ENCODE measurements around the gene MYEOV.

Gene MYEOV

GRCh38 chr11:69304258-69304657, 10.3 kb downstream of the MYEOV start:
- TF ChIP-seq, protein P1, sequence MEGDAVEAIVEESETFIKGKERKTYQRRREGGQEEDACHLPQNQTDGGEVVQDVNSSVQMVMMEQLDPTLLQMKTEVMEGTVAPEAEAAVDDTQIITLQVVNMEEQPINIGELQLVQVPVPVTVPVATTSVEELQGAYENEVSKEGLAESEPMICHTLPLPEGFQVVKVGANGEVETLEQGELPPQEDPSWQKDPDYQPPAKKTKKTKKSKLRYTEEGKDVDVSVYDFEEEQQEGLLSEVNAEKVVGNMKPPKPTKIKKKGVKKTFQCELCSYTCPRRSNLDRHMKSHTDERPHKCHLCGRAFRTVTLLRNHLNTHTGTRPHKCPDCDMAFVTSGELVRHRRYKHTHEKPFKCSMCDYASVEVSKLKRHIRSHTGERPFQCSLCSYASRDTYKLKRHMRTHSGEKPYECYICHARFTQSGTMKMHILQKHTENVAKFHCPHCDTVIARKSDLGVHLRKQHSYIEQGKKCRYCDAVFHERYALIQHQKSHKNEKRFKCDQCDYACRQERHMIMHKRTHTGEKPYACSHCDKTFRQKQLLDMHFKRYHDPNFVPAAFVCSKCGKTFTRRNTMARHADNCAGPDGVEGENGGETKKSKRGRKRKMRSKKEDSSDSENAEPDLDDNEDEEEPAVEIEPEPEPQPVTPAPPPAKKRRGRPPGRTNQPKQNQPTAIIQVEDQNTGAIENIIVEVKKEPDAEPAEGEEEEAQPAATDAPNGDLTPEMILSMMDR (IDR thresholded peaks at IDR 0.05): no peak
- Histone ChIP-seq H3K36me3 (no peaks in the 10 kb centered on the region), H3K27ac (no peak overlapping the region), H3K4me3 (no peak overlapping the region), H3K4me1 (peaks cover 0 to 24% (median 18%) of the 10 kb centered on the region in 4 donors), H3K27me3 (no peaks in the 10 kb centered on the region), H3K9me3 (no peaks in the 10 kb centered on the region)
- intact Hi-C loops (cut with DNase I; ENCODE audit: low total_unique reads): no loop called here
- DNase-seq: no peak

- Histone ChIP-seq H3K4me3 (no peak overlapping the region), H3K4me1 (peaks cover 0 to 20% (median 15%) of the 10 kb centered on the region in 4 donors), H3K36me3 (no peaks in the 10 kb centered on the region), H3K27me3 (no peaks in the 10 kb centered on the region), H3K27ac (no peak overlapping the region), H3K9me3 (no peaks in the 10 kb centered on the region)
- intact Hi-C loops (cut with DNase I; ENCODE audit: low total_unique reads): no loop called here
- no peak for DNase-seq
- TF ChIP-seq, protein P1 (IDR thresholded peaks at IDR 0.05): no peak
Observed at GRCh38 chr11:69304686-69305085, 10.7 kb downstream of the MYEOV start.

GRCh38 chr11:69305885-69306540, 12.1 kb downstream of the MYEOV start:
- TF ChIP-seq, protein P1 (IDR thresholded peaks at IDR 0.05): no peak
- no peaks in the 10 kb centered on the region for H3K36me3 ChIP-seq
- H3K9me3 ChIP-seq: no peaks in the 10 kb centered on the region
- peaks cover 0 to 14% (median 11%) of the 10 kb centered on the region in 4 donors for H3K4me1 ChIP-seq
- no peak for DNase-seq
- no peak overlapping the region for H3K4me3 ChIP-seq
- H3K27ac ChIP-seq: no peak overlapping the region
- intact Hi-C loops (cut with DNase I; ENCODE audit: low total_unique reads): no loop called here
- H3K27me3 ChIP-seq: no peaks in the 10 kb centered on the region

DNA sequence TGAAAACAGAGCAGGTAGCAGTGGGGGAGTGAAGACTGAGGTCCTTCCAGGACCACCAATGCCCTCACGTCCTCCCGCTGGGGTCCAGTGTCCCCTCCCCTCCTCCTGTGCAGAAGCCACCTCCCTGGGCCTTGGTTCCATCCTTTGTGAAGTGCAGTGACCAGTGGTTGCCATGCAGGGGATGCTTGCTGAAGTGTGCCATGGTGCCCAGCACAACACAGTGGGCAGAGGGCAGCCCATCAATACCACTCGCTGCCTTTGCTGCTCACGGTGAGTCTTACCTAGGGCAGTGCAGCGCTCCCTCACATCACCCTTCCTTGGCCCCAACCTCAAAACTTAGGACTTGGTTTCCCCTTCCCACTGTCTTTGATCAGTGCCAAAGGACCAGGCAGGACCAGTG, 12.9 kb downstream of the MYEOV start:
- Histone ChIP-seq H3K27ac (no peak overlapping the region), H3K4me3 (no peak overlapping the region)
- intact Hi-C loops (cut with DNase I; ENCODE audit: low total_unique reads): no loop called here

DNA sequence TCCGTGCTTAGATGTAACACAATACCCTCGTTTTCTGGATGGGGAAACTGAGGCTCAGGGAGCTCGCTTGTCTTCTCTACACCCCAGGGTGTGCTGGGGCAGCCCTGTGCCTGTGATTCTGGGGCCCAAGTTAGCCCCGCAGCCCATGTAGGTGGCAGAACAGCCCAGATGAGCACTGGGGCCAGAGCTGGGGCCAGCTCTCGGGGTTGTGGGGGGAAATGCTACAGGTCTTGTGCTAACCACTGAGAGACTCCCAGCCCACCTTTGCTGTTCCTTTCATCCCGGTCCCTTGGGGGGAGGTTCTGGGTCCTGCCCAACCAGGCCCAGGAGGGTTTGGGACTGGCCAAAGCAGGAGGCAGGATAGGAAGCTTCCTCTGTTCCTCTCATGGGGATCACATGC, 13.5 kb downstream of the MYEOV start:
- Histone ChIP-seq H3K27ac (no peak overlapping the region), H3K27me3 (no peaks in the 10 kb centered on the region), H3K4me1 (peaks cover 0 to 2% (median under 1%) of the 10 kb centered on the region in 4 donors), H3K36me3 (no peaks in the 10 kb centered on the region), H3K4me3 (no peak overlapping the region), H3K9me3 (no peaks in the 10 kb centered on the region)
- TF ChIP-seq, protein P1 (IDR thresholded peaks at IDR 0.05): no peak
- intact Hi-C loops (cut with DNase I; ENCODE audit: low total_unique reads): no loop called here
- peak in 1 of 2 donors; percentile 38 for DNase-seq

More for the DNA sequence above, 12.9 kb downstream of the MYEOV start:
- Histone ChIP-seq H3K27me3 (no peaks in the 10 kb centered on the region), H3K36me3 (no peaks in the 10 kb centered on the region), H3K4me1 (peaks cover 0 to 8% (median 6%) of the 10 kb centered on the region in 4 donors), H3K9me3 (no peaks in the 10 kb centered on the region)
- TF ChIP-seq, protein P1 (IDR thresholded peaks at IDR 0.05): no peak
- peak in 1 of 2 donors; percentile 38 for DNase-seq
